H9 (cell line): Measurements from ENCODE around the gene PFN4. TPM values are rescaled to one million over a fixed set of nuclear protein-coding genes. Genes with fewer than 3 reads are reported as not detected.

ENCODE experiments used
- DNase-seq: peaks from one replicate; pipeline ENCODE4 v3.0.0-alpha.2; 2017
- H2AFZ ChIP-seq: one replicate; pipeline ENCODE4 v1.6.1; 2013; ENCODE audit warnings: mild to moderate bottlenecking, low read length, control low read depth, moderate library complexity
- H2AK5ac ChIP-seq: 2 replicates; pipeline ENCODE4 v1.6.1; 2013; ENCODE audit warnings: low read length, control low read depth, mixed read lengths; ENCODE audit not compliant: insufficient read length
- H2BK120ac ChIP-seq: one replicate; pipeline ENCODE4 v1.6.1; 2013; ENCODE audit warnings: low read depth, mild to moderate bottlenecking, low read length, control low read depth, inconsistent platforms; ENCODE audit not compliant: poor library complexity, severe bottlenecking
- H2BK12ac ChIP-seq: 2 replicates; pipeline ENCODE4 v1.6.1; 2013; ENCODE audit warnings: low read length, control low read depth, mixed read lengths, low read depth; ENCODE audit not compliant: insufficient read length
- H2BK15ac ChIP-seq: 2 replicates; pipeline ENCODE4 v1.6.1; 2013; ENCODE audit warnings: low read depth, low read length, control low read depth
- H2BK20ac ChIP-seq: one replicate; pipeline ENCODE4 v1.6.1; 2013; ENCODE audit warnings: low read depth, mild to moderate bottlenecking, low read length, control low read depth, inconsistent platforms; ENCODE audit not compliant: poor library complexity, severe bottlenecking
- H2BK5ac ChIP-seq: 2 replicates; pipeline ENCODE4 v1.6.1; 2013; ENCODE audit warnings: low read length, control low read depth, mixed read lengths; ENCODE audit not compliant: insufficient read length
- H3K14ac ChIP-seq: 2 replicates; pipeline ENCODE4 v1.6.1; 2013; ENCODE audit warnings: low read length, control low read depth; ENCODE audit not compliant: insufficient read depth
- H3K18ac ChIP-seq: 2 replicates; pipeline ENCODE4 v1.6.1; 2013; ENCODE audit warnings: low read depth, mild to moderate bottlenecking, mixed read lengths, low read length, control low read depth; ENCODE audit not compliant: insufficient read length
- H3K23ac ChIP-seq: 2 replicates; pipeline ENCODE4 v1.6.1; 2013; ENCODE audit warnings: low read length, control low read depth, mixed read lengths, low read depth; ENCODE audit not compliant: insufficient read length
- H3K23me2 ChIP-seq: 2 replicates; pipeline ENCODE4 v1.6.1; 2013; ENCODE audit warnings: low read depth, mild to moderate bottlenecking, mixed read lengths, low read length, control low read depth; ENCODE audit not compliant: insufficient read length, poor library complexity, severe bottlenecking
- H3K27ac ChIP-seq: 2 replicates; pipeline ENCODE4 v1.5.1; 2013; ENCODE audit warnings: low read length, control low read depth, mixed read lengths, low read depth; ENCODE audit not compliant: insufficient read length
- H3K27me3 ChIP-seq: 2 replicates; pipeline ENCODE4 v1.6.1; 2013; ENCODE audit warnings: low read length, control low read depth, inconsistent platforms; ENCODE audit not compliant: insufficient read depth
- H3K4ac ChIP-seq: 2 replicates; pipeline ENCODE4 v1.6.1; 2013; ENCODE audit warnings: low read depth, mild to moderate bottlenecking, control low read depth, inconsistent platforms, low read length, moderate library complexity
- H3K4me1 ChIP-seq: 2 replicates; pipeline ENCODE4 v1.6.1; 2013; ENCODE audit warnings: low read length, control low read depth, inconsistent platforms; ENCODE audit not compliant: insufficient read depth
- H3K4me2 ChIP-seq: 2 replicates; pipeline ENCODE4 v1.6.1; 2013; ENCODE audit warnings: low read length, control low read depth, mixed read lengths; ENCODE audit not compliant: insufficient read length, insufficient read depth
- H3K56ac ChIP-seq: 2 replicates; pipeline ENCODE4 v1.6.1; 2013; ENCODE audit warnings: low read depth, mild to moderate bottlenecking, mixed read lengths, low read length, control low read depth; ENCODE audit not compliant: insufficient read length
- H3K79me1 ChIP-seq: 2 replicates; pipeline ENCODE4 v1.6.1; 2013; ENCODE audit warnings: low read depth, mild to moderate bottlenecking, moderate library complexity, low read length, control low read depth, inconsistent platforms; ENCODE audit not compliant: insufficient read depth, poor library complexity, severe bottlenecking
- H3K79me2 ChIP-seq: 2 replicates; pipeline ENCODE4 v1.6.1; 2013; ENCODE audit warnings: low read length, control low read depth, inconsistent platforms; ENCODE audit not compliant: insufficient read depth
- H3K9ac ChIP-seq: 2 replicates; pipeline ENCODE4 v1.6.1; 2013; ENCODE audit warnings: low read length, control low read depth, mixed read lengths; ENCODE audit not compliant: insufficient read length; ENCODE audit errors: extremely low read depth
- H3K9me3 ChIP-seq: one replicate; pipeline ENCODE4 v1.6.1; 2013; ENCODE audit warnings: low read depth, low read length, inconsistent platforms; ENCODE audit not compliant: control insufficient read depth
- H3T11ph ChIP-seq: one replicate; pipeline ENCODE4 v1.6.1; 2013; ENCODE audit warnings: mild to moderate bottlenecking, low read length, control low read depth, inconsistent platforms
- H4K20me1 ChIP-seq: one replicate; pipeline ENCODE4 v1.6.1; 2013; ENCODE audit not compliant: control insufficient read depth, insufficient read length, insufficient read depth
- H4K5ac ChIP-seq: 2 replicates; pipeline ENCODE4 v1.6.1; 2013; ENCODE audit warnings: low read depth, mild to moderate bottlenecking, mixed read lengths, low read length, control low read depth; ENCODE audit not compliant: insufficient read length
- H4K8ac ChIP-seq: replicated peaks from 2 replicates; pipeline ENCODE4 v1.6.1; 2013; ENCODE audit warnings: low read length, control low read depth, mixed read lengths, low read depth; ENCODE audit not compliant: insufficient read length
- H4K91ac ChIP-seq: 2 replicates; pipeline ENCODE4 v1.6.1; 2013; ENCODE audit warnings: low read depth, mild to moderate bottlenecking, moderate library complexity, mixed read lengths, low read length, control low read depth; ENCODE audit not compliant: insufficient read length
- H3K27ac Mint-ChIP-seq, 3 experiments: 2 replicates in 2 of 3; 3 replicates in 1 of 3; pipeline ENCODE4 v1.8.0; 2020 to 2021; ENCODE audit warnings: mixed read lengths in 3 of 3, mild to moderate bottlenecking in 1 of 3, moderate library complexity in 1 of 3
- H3K27me3 Mint-ChIP-seq: 2 replicates; pipeline ENCODE4 v1.8.0; 2021; ENCODE audit warnings: low read depth, mild to moderate bottlenecking, moderate library complexity, mixed read lengths
- H3K36me3 Mint-ChIP-seq, 3 experiments: 2 replicates in 2 of 3; 3 replicates in 1 of 3; pipeline ENCODE4 v1.8.0; 2020 to 2021; ENCODE audit warnings: low read depth in 3 of 3, mixed read lengths in 3 of 3; ENCODE audit not compliant: insufficient read depth in 1 of 3
- H3K4me1 Mint-ChIP-seq, 2 experiments: 2 replicates each; pipeline ENCODE4 v1.8.0; 2020; ENCODE audit warnings: mixed read lengths in 2 of 2
- H3K4me3 Mint-ChIP-seq, 2 experiments: 2 replicates in 1 of 2; 3 replicates in 1 of 2; pipeline ENCODE4 v1.8.0; 2020 to 2021; ENCODE audit warnings: mild to moderate bottlenecking in 2 of 2, mixed read lengths in 2 of 2, moderate library complexity in 1 of 2
- H3K9me3 Mint-ChIP-seq, 2 experiments: 2 replicates in 1 of 2; 3 replicates in 1 of 2; pipeline ENCODE4 v1.8.0; 2020; ENCODE audit warnings: mild to moderate bottlenecking in 2 of 2, mixed read lengths in 2 of 2, moderate library complexity in 1 of 2
- CTCF ChIP-seq: fragments of 200-600 bp; sonication (generic); conservative IDR thresholded peaks from 3 replicates; pipeline ENCODE4 v1.8.0; 2021; ENCODE audit warnings: antibody characterized with exemption, mild to moderate bottlenecking
- WGBS: extraction: QIAGEN DNeasy Blood & Tissue Kit; methylation state at CpG from one replicate; pipeline ENCODE4 v1.1.7; 2013; ENCODE audit warnings: missing lambda C conversion rate, low lambda C conversion rate, mixed read lengths; ENCODE audit not compliant: insufficient read length; ENCODE audit errors: extremely low coverage; 5-methylcytosine and 5-hydroxymethylcytosine counted together
- total RNA-seq: library from RNA; stranded (reverse); gene quantifications from 2 replicates; pipeline ENCODE4 v1.2.1, GENCODE V29; 2021

The PFN4 gene
- total RNA-seq, 1 experiment from 2014 or later: not detected

- peak; percentile 5 for DNase-seq
- Histone ChIP-seq H3K79me2 (no peaks in the 10 kb centered on the region), H3K23ac (no peak overlapping the region), H3K56ac (no peak overlapping the region), H3K23me2 (peaks cover 9% of the 10 kb centered on the region), H2BK15ac (no peak overlapping the region), H3K27me3 (no peaks in the 10 kb centered on the region), H2AFZ (no peak overlapping the region), H4K20me1 (peaks cover 2% of the 10 kb centered on the region), H2AK5ac (no peak overlapping the region), H3K4ac (no peak overlapping the region), H2BK120ac (no peak overlapping the region), H3K4me1 (no peaks in the 10 kb centered on the region; the same call in 1 of the 2 replicates), H3K14ac (no peak overlapping the region), H4K5ac (no peak overlapping the region), H3K4me2 (no peak overlapping the region), H4K91ac (no peak overlapping the region), H3K79me1 (no peaks in the 10 kb centered on the region), H3T11ph (no peak overlapping the region), H2BK20ac (no peak overlapping the region), H2BK5ac (no peak overlapping the region), H3K9me3 (no peaks in the 10 kb centered on the region), H4K8ac (no peak overlapping the region), H2BK12ac (no peak overlapping the region), H3K18ac (no peak overlapping the region), H3K9ac (no peak overlapping the region), H3K27ac (no peak overlapping the region)
- no CpG with 5 or more reads among the region's 2 CpGs for WGBS
- no peak for TF ChIP-seq CTCF
- no peaks in the 10 kb centered on the region for H3K36me3 Mint-ChIP-seq
- no peak overlapping the region for H3K4me3 Mint-ChIP-seq
- no peak overlapping the region; a peak in 1 of 7 replicates for H3K27ac Mint-ChIP-seq
- peaks cover 0 to 3% of the 10 kb centered on the region in 2 experiments; a peak in 1 of 5 replicates for H3K9me3 Mint-ChIP-seq
- peaks cover 6% of the 10 kb centered on the region in 2 experiments for H3K4me1 Mint-ChIP-seq
- H3K27me3 Mint-ChIP-seq: no peaks in the 10 kb centered on the region
Observed at GRCh38 chr2:24088821-24089359, 34.2 kb downstream of the PFN4 start.
